ENCODE measurements around the gene PSMB2. TPM values are rescaled to one million over a fixed set of nuclear protein-coding genes. Genes with fewer than 3 reads are reported as not detected.

PSMB2 gene
- total and polyA plus RNA-seq, 2 of the 8 experiments (the other 6 are each of a cell fraction or from before 2014, with no cell fraction given), result 91.4 to 101 TPM

Other genes starting within 250 kb of the PSMB2 start
- 49.4 and 55.7 TPM in 2 replicates for gene KIAA0319L, start 84.1 kb downstream of the PSMB2 start, total RNA-seq (2021; fragmentation: NEBNext Ultra II Directional; extraction: Animal tissue kit (Norgen Biotek cat#: 25700))
- 40.1 and 49.8 TPM in 2 replicates for gene KIAA0319L, start 84.1 kb downstream of the PSMB2 start, polyA plus RNA-seq (2011; rRNA removed)
- gene NCDN, start 83.7 kb downstream of the PSMB2 start, total RNA-seq (2021; fragmentation: NEBNext Ultra II Directional; extraction: Animal tissue kit (Norgen Biotek cat#: 25700)), result 35.4 and 36.5 TPM in 2 replicates
- gene NCDN, start 83.7 kb downstream of the PSMB2 start, polyA plus RNA-seq (2011; rRNA removed), result 26.2 and 38.8 TPM in 2 replicates
- gene TFAP2E, start 68.2 kb downstream of the PSMB2 start, total RNA-seq (2021; fragmentation: NEBNext Ultra II Directional; extraction: Animal tissue kit (Norgen Biotek cat#: 25700)), result 0.50 and 0.61 TPM in 2 replicates
- gene TFAP2E, start 68.2 kb downstream of the PSMB2 start, polyA plus RNA-seq (2011; rRNA removed), result 0.17 and 0.24 TPM in 2 replicates
- gene C1orf216, start 77.4 kb upstream of the PSMB2 start, total RNA-seq (2021; fragmentation: NEBNext Ultra II Directional; extraction: Animal tissue kit (Norgen Biotek cat#: 25700)), result 10.8 and 12.8 TPM in 2 replicates
- gene C1orf216, start 77.4 kb upstream of the PSMB2 start, polyA plus RNA-seq (2011; rRNA removed), result 7.3 and 7.5 TPM in 2 replicates
- gene CLSPN, start 128.5 kb upstream of the PSMB2 start, total RNA-seq (2021; fragmentation: NEBNext Ultra II Directional; extraction: Animal tissue kit (Norgen Biotek cat#: 25700)), result 45.8 and 46.7 TPM in 2 replicates
- gene CLSPN, start 128.5 kb upstream of the PSMB2 start, polyA plus RNA-seq (2011; rRNA removed), result 5.9 and 7.1 TPM in 2 replicates
- gene AGO4, start 166.5 kb upstream of the PSMB2 start, total RNA-seq (2021; fragmentation: NEBNext Ultra II Directional; extraction: Animal tissue kit (Norgen Biotek cat#: 25700)), result 7.3 and 7.7 TPM in 2 replicates
- 5.5 and 5.6 TPM in 2 replicates for gene AGO4, start 166.5 kb upstream of the PSMB2 start, polyA plus RNA-seq (2011; rRNA removed)
- gene AGO1, start 241.7 kb upstream of the PSMB2 start, total RNA-seq (2021; fragmentation: NEBNext Ultra II Directional; extraction: Animal tissue kit (Norgen Biotek cat#: 25700)), result 71.2 and 73.7 TPM in 2 replicates
- 15.1 and 18.0 TPM in 2 replicates for gene AGO1, start 241.7 kb upstream of the PSMB2 start, polyA plus RNA-seq (2011; rRNA removed)

Data from H1 (cell line).